Measurements from ENCODE around the gene XRCC6.

XRCC6 gene

DNA sequence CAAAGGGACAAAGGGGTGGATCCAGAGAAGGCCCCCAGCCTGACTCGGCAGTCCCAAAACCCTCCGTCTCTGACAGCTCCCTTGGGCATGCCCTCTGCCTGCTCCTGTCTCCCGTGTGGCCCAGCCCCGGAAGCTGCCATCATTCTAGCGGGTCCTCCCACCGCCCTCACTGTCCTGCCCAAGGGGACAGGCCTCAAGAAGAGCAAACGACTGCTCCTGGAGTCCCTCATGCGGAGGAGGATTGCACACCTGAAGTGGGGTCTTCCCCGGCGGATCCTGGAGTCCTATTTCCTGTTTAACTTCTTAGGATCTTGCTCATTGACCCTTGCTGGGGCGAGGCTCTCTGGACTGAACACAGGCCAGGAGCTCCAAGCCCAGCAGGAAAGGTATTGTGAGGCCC, 75.6 kb downstream of the XRCC6 start:
- TF ChIP-seq FOXM1 (IDR thresholded peaks at IDR 0.05; ENCODE audit: borderline replicate concordance, low read depth) (no peak), ZBTB7A (IDR thresholded peaks at IDR 0.05; ENCODE audit: low read depth) (no peak), CEBPB (IDR thresholded peaks at IDR 0.05) (no peak), TAF1 (IDR thresholded peaks at IDR 0.05; ENCODE audit: low read depth) (no peak), NFIC (IDR thresholded peaks at IDR 0.05) (no peak), TEAD4 (IDR thresholded peaks at IDR 0.05) (no peak), MAX (IDR thresholded peaks at IDR 0.05) (no peak), RAD21 (IDR thresholded peaks at IDR 0.05; ENCODE audit: low read depth) (no peak), YY1 (IDR thresholded peaks at IDR 0.05; ENCODE audit: low read depth) (no peak), EP300 (IDR thresholded peaks at IDR 0.05; ENCODE audit: borderline replicate concordance) (no peak), TCF12 (IDR thresholded peaks at IDR 0.05; ENCODE audit: low read depth) (no peak), USF1 (IDR thresholded peaks at IDR 0.05) (no peak), EGR1 (IDR thresholded peaks at IDR 0.05) (no peak), CREB1 (IDR thresholded peaks at IDR 0.05; ENCODE audit: low read depth) (no peak)
- TF ChIP-seq, protein P1, sequence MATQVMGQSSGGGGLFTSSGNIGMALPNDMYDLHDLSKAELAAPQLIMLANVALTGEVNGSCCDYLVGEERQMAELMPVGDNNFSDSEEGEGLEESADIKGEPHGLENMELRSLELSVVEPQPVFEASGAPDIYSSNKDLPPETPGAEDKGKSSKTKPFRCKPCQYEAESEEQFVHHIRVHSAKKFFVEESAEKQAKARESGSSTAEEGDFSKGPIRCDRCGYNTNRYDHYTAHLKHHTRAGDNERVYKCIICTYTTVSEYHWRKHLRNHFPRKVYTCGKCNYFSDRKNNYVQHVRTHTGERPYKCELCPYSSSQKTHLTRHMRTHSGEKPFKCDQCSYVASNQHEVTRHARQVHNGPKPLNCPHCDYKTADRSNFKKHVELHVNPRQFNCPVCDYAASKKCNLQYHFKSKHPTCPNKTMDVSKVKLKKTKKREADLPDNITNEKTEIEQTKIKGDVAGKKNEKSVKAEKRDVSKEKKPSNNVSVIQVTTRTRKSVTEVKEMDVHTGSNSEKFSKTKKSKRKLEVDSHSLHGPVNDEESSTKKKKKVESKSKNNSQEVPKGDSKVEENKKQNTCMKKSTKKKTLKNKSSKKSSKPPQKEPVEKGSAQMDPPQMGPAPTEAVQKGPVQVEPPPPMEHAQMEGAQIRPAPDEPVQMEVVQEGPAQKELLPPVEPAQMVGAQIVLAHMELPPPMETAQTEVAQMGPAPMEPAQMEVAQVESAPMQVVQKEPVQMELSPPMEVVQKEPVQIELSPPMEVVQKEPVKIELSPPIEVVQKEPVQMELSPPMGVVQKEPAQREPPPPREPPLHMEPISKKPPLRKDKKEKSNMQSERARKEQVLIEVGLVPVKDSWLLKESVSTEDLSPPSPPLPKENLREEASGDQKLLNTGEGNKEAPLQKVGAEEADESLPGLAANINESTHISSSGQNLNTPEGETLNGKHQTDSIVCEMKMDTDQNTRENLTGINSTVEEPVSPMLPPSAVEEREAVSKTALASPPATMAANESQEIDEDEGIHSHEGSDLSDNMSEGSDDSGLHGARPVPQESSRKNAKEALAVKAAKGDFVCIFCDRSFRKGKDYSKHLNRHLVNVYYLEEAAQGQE (IDR thresholded peaks at IDR 0.05; ENCODE audit: low read depth) = no peak

DNA sequence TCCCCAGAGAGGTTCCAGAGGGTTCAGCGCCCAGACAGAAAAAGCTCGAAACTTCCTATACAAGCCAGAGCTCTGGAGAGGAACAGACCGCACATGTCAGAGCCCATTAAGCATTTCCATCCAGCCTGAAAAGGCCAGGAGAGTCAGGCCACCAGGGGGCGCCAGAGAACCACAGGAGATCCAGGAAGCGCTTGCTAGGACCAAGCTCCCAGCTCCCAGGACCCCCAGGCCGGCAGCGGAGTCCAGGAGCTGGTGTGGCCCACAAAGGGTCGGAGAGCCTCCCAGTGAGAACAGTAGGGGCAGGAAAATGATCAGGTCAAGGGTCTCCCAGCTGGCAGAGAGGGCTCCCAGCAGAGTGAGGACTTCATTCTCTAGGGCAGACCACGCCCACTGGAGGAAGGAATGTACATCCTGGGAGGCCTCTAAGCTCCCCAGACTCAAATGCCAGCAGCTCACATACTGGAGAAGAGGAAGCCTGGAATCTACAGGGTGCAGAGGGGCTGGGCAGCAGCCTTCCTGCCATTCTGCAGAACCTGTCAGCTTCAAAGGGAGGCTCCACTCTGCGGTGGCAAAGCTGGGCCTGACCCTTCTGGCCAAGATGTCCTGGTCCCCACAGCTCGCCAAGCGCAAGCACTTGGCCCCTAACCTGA, 76.2 kb downstream of the XRCC6 start:
- TF ChIP-seq TCF12 (IDR thresholded peaks at IDR 0.05; ENCODE audit: low read depth) (0 out of 2 replicates have a peak, but pooled peaks have one; percentile 21), TEAD4 (IDR thresholded peaks at IDR 0.05) (peak; percentile 84), RAD21 (IDR thresholded peaks at IDR 0.05; ENCODE audit: low read depth) (peak; percentile 93), EGR1 (IDR thresholded peaks at IDR 0.05) (no peak), CEBPB (IDR thresholded peaks at IDR 0.05) (no peak), NFIC (IDR thresholded peaks at IDR 0.05) (peak; percentile 8; the same call in 1 of the 2 replicates), CREB1 (IDR thresholded peaks at IDR 0.05; ENCODE audit: low read depth) (no peak), ZBTB7A (IDR thresholded peaks at IDR 0.05; ENCODE audit: low read depth) (peak; percentile 65; the same call in 1 of the 2 replicates), YY1 (IDR thresholded peaks at IDR 0.05; ENCODE audit: low read depth) (0 out of 2 replicates have a peak, but pooled peaks have one; percentile 13), EP300 (IDR thresholded peaks at IDR 0.05; ENCODE audit: borderline replicate concordance) (no peak), USF1 (IDR thresholded peaks at IDR 0.05) (no peak), FOXM1 (IDR thresholded peaks at IDR 0.05; ENCODE audit: borderline replicate concordance, low read depth) (no peak), MAX (IDR thresholded peaks at IDR 0.05) (peak; percentile 50), TAF1 (IDR thresholded peaks at IDR 0.05; ENCODE audit: low read depth) (0 out of 2 replicates have a peak, but pooled peaks have one; percentile 20)
- TF ChIP-seq, protein P1 (IDR thresholded peaks at IDR 0.05; ENCODE audit: low read depth) = no peak

- TF ChIP-seq CREB1 (IDR thresholded peaks at IDR 0.05; ENCODE audit: low read depth) = no peak
- no peak for TF ChIP-seq MAX (IDR thresholded peaks at IDR 0.05)
- TF ChIP-seq RAD21 (IDR thresholded peaks at IDR 0.05; ENCODE audit: low read depth) = no peak
- TF ChIP-seq TCF12 (IDR thresholded peaks at IDR 0.05; ENCODE audit: low read depth) = no peak
- no peak for TF ChIP-seq TAF1 (IDR thresholded peaks at IDR 0.05; ENCODE audit: low read depth)
- TF ChIP-seq NFIC (IDR thresholded peaks at IDR 0.05) = no peak
- no peak for TF ChIP-seq CEBPB (IDR thresholded peaks at IDR 0.05)
- no peak for TF ChIP-seq ZBTB7A (IDR thresholded peaks at IDR 0.05; ENCODE audit: low read depth)
- TF ChIP-seq TEAD4 (IDR thresholded peaks at IDR 0.05) = no peak
- TF ChIP-seq YY1 (IDR thresholded peaks at IDR 0.05; ENCODE audit: low read depth) = no peak
- TF ChIP-seq USF1 (IDR thresholded peaks at IDR 0.05) = no peak
These were observed 78.4 kb downstream of the XRCC6 start, which contains the start of gene MEI1 for GRCh38 chr22:41699264-41700107. TSS of gene MEI1 (plus strand) at chr22:41699503. CDS start at chr22:41699539, 36 bp downstream.

DNA sequence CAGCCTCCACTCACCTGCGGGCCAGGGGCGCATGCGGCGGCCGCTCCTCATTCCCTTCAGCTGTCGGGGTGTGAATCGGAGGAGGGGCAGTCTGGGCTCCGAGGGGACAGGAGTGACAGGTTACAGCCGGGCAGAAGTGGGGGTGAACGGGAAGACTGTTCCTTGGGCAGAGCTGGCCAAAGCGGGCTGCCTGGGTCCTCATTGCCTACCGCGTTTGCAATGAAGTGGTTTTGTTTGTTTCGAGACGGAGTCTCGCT, 78.9 kb downstream of the XRCC6 start:
- TF ChIP-seq CREB1 (IDR thresholded peaks at IDR 0.05; ENCODE audit: low read depth) = no peak
- TF ChIP-seq CEBPB (IDR thresholded peaks at IDR 0.05) = no peak
- no peak for TF ChIP-seq NFIC (IDR thresholded peaks at IDR 0.05)
- TF ChIP-seq TAF1 (IDR thresholded peaks at IDR 0.05; ENCODE audit: low read depth) = no peak
- TF ChIP-seq FOXM1 (IDR thresholded peaks at IDR 0.05; ENCODE audit: borderline replicate concordance, low read depth) = no peak
- no peak for TF ChIP-seq MAX (IDR thresholded peaks at IDR 0.05)
- TF ChIP-seq, protein P1 (IDR thresholded peaks at IDR 0.05; ENCODE audit: low read depth) = no peak
- TF ChIP-seq YY1 (IDR thresholded peaks at IDR 0.05; ENCODE audit: low read depth) = no peak
- no peak for TF ChIP-seq EGR1 (IDR thresholded peaks at IDR 0.05)
- no peak for TF ChIP-seq EP300 (IDR thresholded peaks at IDR 0.05; ENCODE audit: borderline replicate concordance)
- no peak for TF ChIP-seq ZBTB7A (IDR thresholded peaks at IDR 0.05; ENCODE audit: low read depth)
- no peak for TF ChIP-seq TCF12 (IDR thresholded peaks at IDR 0.05; ENCODE audit: low read depth)
